HepG2 (cell line): Measurements from ENCODE around the gene MDH1. TPM values are rescaled to one million over a fixed set of nuclear protein-coding genes. Genes with fewer than 3 reads are reported as not detected.

Experiments used
- ATAD3A ChIP-seq: sonication (generic); formaldehyde crosslinking; IDR thresholded peaks from 2 replicates; pipeline ENCODE4 v1.4.0; 2020; ENCODE audit warnings: missing genetic modification reagents
- BCL6 ChIP-seq: IDR thresholded peaks from 2 replicates; pipeline ENCODE4 v1.6.1; 2016; ENCODE audit warnings: missing genetic modification reagents, missing compliant biosample characterization
- CHD4 ChIP-seq: fragments of 200-600 bp; sonication (generic); IDR thresholded peaks from 2 replicates; pipeline ENCODE4 v1.7.0; 2017; ENCODE audit warnings: mild to moderate bottlenecking, low read length, borderline replicate concordance
- HCFC1 ChIP-seq: fragments of 150-350 bp; IDR thresholded peaks from 2 replicates; pipeline ENCODE4 v1.6.1; 2014; ENCODE audit warnings: low read depth, low read length
- HOMEZ ChIP-seq: IDR thresholded peaks from 2 replicates; pipeline ENCODE4 v1.6.1; 2016; ENCODE audit warnings: low read depth
- IRF9 ChIP-seq: sonication (generic); formaldehyde crosslinking; IDR thresholded peaks from 2 replicates; pipeline ENCODE4 v1.8.0; 2022; ENCODE audit warnings: missing genetic modification reagents, mild to moderate bottlenecking, borderline replicate concordance
- NFATC3 ChIP-seq: sonication (generic); formaldehyde crosslinking; IDR thresholded peaks from 2 replicates; pipeline ENCODE4 v1.5.1; 2020; ENCODE audit warnings: mild to moderate bottlenecking, missing genetic modification reagents
- NFIC ChIP-seq: IDR thresholded peaks from 2 replicates; pipeline ENCODE4 v1.6.1; 2012; ENCODE audit warnings: mild to moderate bottlenecking, low read length, inconsistent platforms
- NFYC ChIP-seq: IDR thresholded peaks from 2 replicates; pipeline ENCODE4 v1.6.1; 2016; ENCODE audit warnings: missing genetic modification reagents, missing compliant biosample characterization
- PBX2 ChIP-seq: IDR thresholded peaks from 2 replicates; pipeline ENCODE4 v1.6.1; 2016; ENCODE audit warnings: control low read depth
- RBM39 ChIP-seq: fragments of 200-400 bp; formaldehyde crosslinking; IDR thresholded peaks from one replicate; pipeline ENCODE4 v1.6.1; 2018; ENCODE audit warnings: antibody characterized with exemption, mild to moderate bottlenecking, low read depth, low read length; ENCODE audit not compliant: poor library complexity, severe bottlenecking
- RCOR2 ChIP-seq: IDR thresholded peaks from 2 replicates; pipeline ENCODE4 v1.6.1; 2016; ENCODE audit warnings: missing biosample characterization, missing genetic modification reagents
- REPIN1 ChIP-seq: sonication (generic); formaldehyde crosslinking; IDR thresholded peaks from 2 replicates; pipeline ENCODE4 v1.8.0; 2022; ENCODE audit warnings: missing genetic modification reagents, low read depth, mild to moderate bottlenecking, borderline replicate concordance
- SNAI1 ChIP-seq: sonication (generic); formaldehyde crosslinking; IDR thresholded peaks from 2 replicates; pipeline ENCODE4 v1.5.0; 2020; ENCODE audit warnings: mild to moderate bottlenecking, missing genetic modification reagents, borderline replicate concordance
- SP2 ChIP-seq: sonication (generic); formaldehyde crosslinking; IDR thresholded peaks from 2 replicates; pipeline ENCODE4 v1.5.1; 2020; ENCODE audit warnings: mild to moderate bottlenecking, missing genetic modification reagents
- SPEN ChIP-seq: sonication (generic); formaldehyde crosslinking; IDR thresholded peaks from 2 replicates; pipeline ENCODE4 v1.5.1; 2020; ENCODE audit warnings: low read depth, mild to moderate bottlenecking, missing genetic modification reagents
- SRSF4 ChIP-seq: fragments of 200-400 bp; formaldehyde crosslinking; IDR thresholded peaks from one replicate; pipeline ENCODE4 v1.6.1; 2018; ENCODE audit warnings: mild to moderate bottlenecking, low read depth, low read length, moderate library complexity; ENCODE audit not compliant: poor library complexity, severe bottlenecking
- U2AF1 ChIP-seq: fragments of 200-400 bp; formaldehyde crosslinking; optimal IDR thresholded peaks from 2 replicates; pipeline ENCODE3; 2017; ENCODE audit warnings: mild to moderate bottlenecking, low read depth, low read length
- ZFP36L1 ChIP-seq: sonication (generic); formaldehyde crosslinking; IDR thresholded peaks from 2 replicates; pipeline ENCODE4 v1.8.0; 2022; ENCODE audit warnings: mild to moderate bottlenecking, missing genetic modification reagents, moderate library complexity
- ZNF33B ChIP-seq: sonication (generic); formaldehyde crosslinking; IDR thresholded peaks from 2 replicates; pipeline ENCODE4 v1.5.1; 2020; ENCODE audit warnings: mild to moderate bottlenecking, missing genetic modification reagents
- ZNF501 ChIP-seq: sonication (generic); formaldehyde crosslinking; IDR thresholded peaks from 2 replicates; pipeline ENCODE4 v1.5.1; 2020; ENCODE audit warnings: mild to moderate bottlenecking, moderate library complexity, missing genetic modification reagents
- ZNF570 ChIP-seq: sonication (generic); formaldehyde crosslinking; IDR thresholded peaks from 2 replicates; pipeline ENCODE4 v1.4.0; 2020; ENCODE audit warnings: mild to moderate bottlenecking, missing genetic modification reagents, borderline replicate concordance
- ZNF619 ChIP-seq: sonication (generic); formaldehyde crosslinking; IDR thresholded peaks from 2 replicates; pipeline ENCODE4 v1.4.0; 2020; ENCODE audit warnings: mild to moderate bottlenecking, missing genetic modification reagents
- ZNF879 ChIP-seq: sonication (generic); formaldehyde crosslinking; IDR thresholded peaks from 2 replicates; pipeline ENCODE4 v1.8.1; 2023; ENCODE audit warnings: missing genetic modification reagents
- ZSCAN21 ChIP-seq: sonication (generic); formaldehyde crosslinking; IDR thresholded peaks from 2 replicates; pipeline ENCODE4 v1.8.0; 2022; ENCODE audit warnings: mild to moderate bottlenecking, missing genetic modification reagents, moderate library complexity, borderline replicate concordance
- polyA plus RNA-seq, 8 experiments: library from polyadenylated mRNA; depleted of rRNA in 3 of 8; stranded (reverse) in 7 of 8; unstranded in 1 of 8; fragments of >200 nt; fragmentation: Illumina TruSeq in 4 of 8; extraction: Trizol in 4 of 8; gene quantifications; 2 replicates each; pipeline versions ENCODE4 v1.2.1 to v1.2.3, GENCODE V29; 2011 to 2016; ENCODE audit warnings: low read depth in 4 of 8, missing spikeins in 1 of 8, mixed read lengths in 1 of 8; ENCODE audit not compliant: insufficient read depth in 1 of 8
- total RNA-seq, 5 experiments: library from RNA; depleted of rRNA; stranded (reverse); fragments of >200 nt; fragmentation: Illumina TruSeq; extraction: Trizol; gene quantifications; 2 replicates each; pipeline ENCODE4 v1.2.3, GENCODE V29; 2016; ENCODE audit warnings: low read depth in 1 of 5
- TF ChIP-seq, protein P1 (sequence below): sonication (generic); formaldehyde crosslinking; IDR thresholded peaks from 2 replicates; pipeline ENCODE4 v1.8.0; 2022; ENCODE audit warnings: mild to moderate bottlenecking, missing genetic modification reagents, moderate library complexity

MDH1 gene
- total and polyA plus RNA-seq, 2 of the 13 experiments (the other 11 are each of a cell fraction or from before 2014, with no cell fraction given) = 293 to 415 TPM

GRCh38 chr2:63588385-63589147 lies at the start of gene MDH1, which contains the start of gene WDPCP (continued):
- TF ChIP-seq ZNF501 (peak; percentile 95), SPEN (peak; percentile 94), ZNF619 (CRISPR knock-in tag) (peak; percentile 84; the same call in 1 of the 2 replicates), SRSF4 (no peak), REPIN1 (CRISPR knock-in tag) (peak; percentile 86; the same call in 1 of the 2 replicates), HOMEZ (peak; percentile 84), PBX2 (CRISPR knock-in tag) (peak; percentile 51), ZSCAN21 (CRISPR knock-in tag) (no peak), NFYC (CRISPR knock-in tag) (peak; percentile 93), NFIC (peak; percentile 36; the same call in 1 of the 2 replicates), RBM39 (peak; percentile 56), ZNF879 (peak; percentile 21; the same call in 1 of the 2 replicates), IRF9 (peak; percentile 89; the same call in 1 of the 2 replicates), SP2 (CRISPR knock-in tag) (peak; percentile 72), HCFC1 (peak; percentile 100), ZFP36L1 (no peak), ATAD3A (no peak), CHD4 (peak; percentile 69; the same call in 1 of the 2 replicates), ZNF570 (CRISPR knock-in tag) (no peak), U2AF1 (peak; percentile 87), BCL6 (CRISPR knock-in tag) (peak; percentile 25; the same call in 1 of the 2 replicates), NFATC3 (CRISPR knock-in tag) (peak; percentile 65; the same call in 1 of the 2 replicates), ZNF33B (CRISPR knock-in tag) (no peak; the same call in 1 of the 2 replicates), SNAI1 (no peak; the same call in 1 of the 2 replicates), RCOR2 (peak; percentile 60)
- TF ChIP-seq, protein P1, sequence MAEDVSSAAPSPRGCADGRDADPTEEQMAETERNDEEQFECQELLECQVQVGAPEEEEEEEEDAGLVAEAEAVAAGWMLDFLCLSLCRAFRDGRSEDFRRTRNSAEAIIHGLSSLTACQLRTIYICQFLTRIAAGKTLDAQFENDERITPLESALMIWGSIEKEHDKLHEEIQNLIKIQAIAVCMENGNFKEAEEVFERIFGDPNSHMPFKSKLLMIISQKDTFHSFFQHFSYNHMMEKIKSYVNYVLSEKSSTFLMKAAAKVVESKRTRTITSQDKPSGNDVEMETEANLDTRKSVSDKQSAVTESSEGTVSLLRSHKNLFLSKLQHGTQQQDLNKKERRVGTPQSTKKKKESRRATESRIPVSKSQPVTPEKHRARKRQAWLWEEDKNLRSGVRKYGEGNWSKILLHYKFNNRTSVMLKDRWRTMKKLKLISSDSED (CRISPR knock-in tag) = no peak
